Measurements from ENCODE around the gene ZNRF2. TPM values are rescaled to one million over a fixed set of nuclear protein-coding genes. Genes with fewer than 3 reads are reported as not detected.

The ZNRF2 gene
- total RNA-seq, 4 donors from 2014 or later = 31.4 to 42.5 (median 39.2) TPM

GRCh38 chr7:30406664-30407425, 122.4 kb downstream of the ZNRF2 start:
- no peaks in the 10 kb centered on the region for H3K27me3 ChIP-seq
- H3K4me3 ChIP-seq = no peak overlapping the region
- DNase-seq (ENCODE audit: low spot score in 2 of 2) = no peak
- TF ChIP-seq CTCF (IDR thresholded peaks at IDR 0.05) (no peak), EP300 (IDR thresholded peaks at IDR 0.05) (no peak)
- H3K4me1 ChIP-seq = peaks cover 0 to 5% (median 1%) of the 10 kb centered on the region in 4 donors
- H3K27ac ChIP-seq = no peak overlapping the region
- 92 to 96% methylated on average over 13 of the region's 13 CpGs for WGBS, 2 donors
- no peaks in the 10 kb centered on the region for H3K9me3 ChIP-seq
- H3K36me3 ChIP-seq = peaks cover 0 to 34% (median 0%) of the 10 kb centered on the region in 3 donors

- no peak overlapping the region for H3K27ac ChIP-seq
- peaks cover 0 to 10% (median 0%) of the 10 kb centered on the region in 3 donors for H3K36me3 ChIP-seq
- no peak overlapping the region for H3K4me3 ChIP-seq
- H3K27me3 ChIP-seq = no peaks in the 10 kb centered on the region
- H3K9me3 ChIP-seq = peaks cover 0 to 7% (median 0%) of the 10 kb centered on the region in 4 donors
- no peak for DNase-seq (ENCODE audit: low spot score in 2 of 2)
- TF ChIP-seq EP300 (IDR thresholded peaks at IDR 0.05) (no peak), POLR2A (IDR thresholded peaks at IDR 0.05) (no peak)
- H3K4me1 ChIP-seq = peaks cover 0 to 17% (median 5%) of the 10 kb centered on the region in 4 donors
- WGBS, 2 donors = 67 to 82% methylated on average over 2 of the region's 2 CpGs
Measured at GRCh38 chr7:30411173-30411572, 126.8 kb downstream of the ZNRF2 start.

GRCh38 chr7:30411897-30412296, 127.5 kb downstream of the ZNRF2 start:
- H3K4me1 ChIP-seq = peaks cover 0 to 17% (median 5%) of the 10 kb centered on the region in 4 donors
- TF ChIP-seq POLR2A (IDR thresholded peaks at IDR 0.05) (no peak), CTCF (IDR thresholded peaks at IDR 0.05) (no peak), EP300 (IDR thresholded peaks at IDR 0.05) (no peak)
- H3K4me3 ChIP-seq = no peak overlapping the region
- 55 to 62% methylated on average over 3 of the region's 3 CpGs for WGBS, 2 donors
- no peak overlapping the region for H3K27ac ChIP-seq
- H3K27me3 ChIP-seq = no peaks in the 10 kb centered on the region
- DNase-seq (ENCODE audit: low spot score in 2 of 2) = no peak
- H3K9me3 ChIP-seq = peaks cover 0 to 7% (median 0%) of the 10 kb centered on the region in 4 donors
- H3K36me3 ChIP-seq = peaks cover 0 to 3% (median 0%) of the 10 kb centered on the region in 3 donors

- TF ChIP-seq POLR2A (IDR thresholded peaks at IDR 0.05) = no peak
- peak; percentile 60 to 80 for TF ChIP-seq EP300 (IDR thresholded peaks at IDR 0.05)
- TF ChIP-seq CTCF (IDR thresholded peaks at IDR 0.05) = peak; percentile 42 to 82 (median 49)
- no peaks in the 10 kb centered on the region for H3K27me3 ChIP-seq
- H3K4me3 ChIP-seq = no peak overlapping the region
- WGBS, 2 donors = 44 to 46% methylated on average over 5 of the region's 5 CpGs
- peaks cover 0 to 17% (median 5%) of the 10 kb centered on the region in 4 donors for H3K4me1 ChIP-seq
- no peaks in the 10 kb centered on the region for H3K36me3 ChIP-seq
- H3K9me3 ChIP-seq = peaks cover 0 to 7% (median 0%) of the 10 kb centered on the region in 4 donors
- no peak overlapping the region for H3K27ac ChIP-seq
- DNase-seq (ENCODE audit: low spot score in 2 of 2) = peak in 1 of 2 donors; percentile 53
Measured at GRCh38 chr7:30412782-30413504, 128.5 kb downstream of the ZNRF2 start.

- Histone ChIP-seq H3K27ac (no peak overlapping the region), H3K4me3 (no peak overlapping the region), H3K9me3 (peaks cover 0 to 7% (median 0%) of the 10 kb centered on the region in 4 donors), H3K4me1 (peaks cover 0 to 17% (median 5%) of the 10 kb centered on the region in 4 donors), H3K27me3 (no peaks in the 10 kb centered on the region), H3K36me3 (no peaks in the 10 kb centered on the region)
- TF ChIP-seq CTCF (IDR thresholded peaks at IDR 0.05) = no peak
- no peak for TF ChIP-seq POLR2A (IDR thresholded peaks at IDR 0.05)
- no peak for TF ChIP-seq EP300 (IDR thresholded peaks at IDR 0.05)
- 97 to 99% methylated on average over 7 of the region's 7 CpGs for WGBS, 2 donors
- DNase-seq (ENCODE audit: low spot score in 2 of 2) = no peak
Measured at GRCh38 chr7:30413864-30414263, 129.5 kb downstream of the ZNRF2 start.

Small RNAs within 50 kb of the gene (small RNA-seq; reads per million reads assigned to genes)
- not detected for gene MIR550A1

Other genes starting within 250 kb of the ZNRF2 start
- gene MTURN, start 149.6 kb upstream of the ZNRF2 start, total RNA-seq = 100 to 1,000 TPM; 156 to 246 (median 186) TPM
- gene NOD1, start 194.2 kb downstream of the ZNRF2 start, total RNA-seq = 10 to 100 TPM; 14.9 to 50.4 (median 31.8) TPM
- gene GGCT, start 220.2 kb downstream of the ZNRF2 start, total RNA-seq = 10 to 100 TPM; 12.2 to 39.6 (median 29.6) TPM

Measured in tibial nerve (tissue), 4 donors.